H1 (cell line): Measurements from ENCODE around the gene PRR30. TPM values are rescaled to one million over a fixed set of nuclear protein-coding genes. Genes with fewer than 3 reads are reported as not detected.

Experiments used
- CTBP2 ChIP-seq: IDR thresholded peaks from 2 replicates; pipeline ENCODE4 v1.7.0; 2011; ENCODE audit warnings: borderline replicate concordance, mild to moderate bottlenecking, moderate library complexity, mixed read lengths, low read length; ENCODE audit not compliant: insufficient read depth, insufficient read length
- polyA plus RNA-seq, 7 experiments: library from polyadenylated mRNA; depleted of rRNA in 3 of 7; stranded (reverse) in 5 of 7; unstranded in 2 of 7; fragments of >200 nt in 5 of 7; fragments of 200-250 nt in 2 of 7; gene quantifications; 1 replicate in 5 of 7; 2 replicates in 1 of 7; 4 replicates in 1 of 7; pipeline versions ENCODE4 v1.2.1 to v1.2.3, GENCODE V29; 2011 to 2013; ENCODE audit warnings: missing spikeins in 2 of 7, mixed read lengths in 2 of 7
- total RNA-seq: library from RNA; stranded (reverse); fragmentation: NEBNext Ultra II Directional; extraction: Animal tissue kit (Norgen Biotek cat#: 25700); gene quantifications from 2 replicates; pipeline ENCODE4 v1.2.1, GENCODE V29; 2021

PRR30 gene
- total and polyA plus RNA-seq, 2 of the 8 experiments (the other 6 are each of a cell fraction or from before 2014, with no cell fraction given) = not detected

- no peak for TF ChIP-seq CTBP2
These were observed 8.7 kb upstream of the PRR30 start (continued) for GRCh38 chr2:27147935-27148334.
